SK-N-SH (cell line): Measurements from ENCODE around the gene TEX54.

ENCODE experiments used
- EP300 ChIP-seq, 2 experiments: IDR thresholded peaks; 2 replicates each; pipeline versions ENCODE4 v1.4.0 to v1.6.1; 2012; ENCODE audit warnings: borderline replicate concordance in 1 of 2, low read depth in 1 of 2, low read length in 1 of 2
- FOXM1 ChIP-seq: IDR thresholded peaks from 2 replicates; pipeline ENCODE4 v1.4.0; 2012; ENCODE audit warnings: low read depth, mild to moderate bottlenecking
- RFX5 ChIP-seq: IDR thresholded peaks from 2 replicates; pipeline ENCODE4 v1.6.1; 2012; ENCODE audit warnings: mild to moderate bottlenecking, improper control_type of control experiment, low read length
- SIN3A ChIP-seq: IDR thresholded peaks from 2 replicates; pipeline ENCODE4 v1.6.1; 2012; ENCODE audit warnings: low read depth, mild to moderate bottlenecking, low read length, moderate library complexity, borderline replicate concordance
- SMC3 ChIP-seq: IDR thresholded peaks from 2 replicates; pipeline ENCODE4 v1.6.1; 2012; ENCODE audit warnings: low read depth, low read length, improper control_type of control experiment
- TCF12 ChIP-seq: IDR thresholded peaks from 2 replicates; pipeline ENCODE4 v1.4.0; 2012
- TF ChIP-seq, protein P1 (sequence below): fragments of 200-600 bp; sonication (generic); IDR thresholded peaks from 2 replicates; pipeline ENCODE4 v1.6.1; 2017; ENCODE audit warnings: antibody characterized with exemption, mild to moderate bottlenecking, moderate library complexity
- TF ChIP-seq, protein P2 (sequence below): IDR thresholded peaks from 2 replicates; pipeline ENCODE4 v1.4.0; 2012; ENCODE audit warnings: low read depth
- TF ChIP-seq, protein P3 (sequence below): fragments of 150-350 bp; IDR thresholded peaks from 2 replicates; pipeline ENCODE4 v1.6.1; 2016; ENCODE audit warnings: mild to moderate bottlenecking, low read depth, low read length

DNA sequence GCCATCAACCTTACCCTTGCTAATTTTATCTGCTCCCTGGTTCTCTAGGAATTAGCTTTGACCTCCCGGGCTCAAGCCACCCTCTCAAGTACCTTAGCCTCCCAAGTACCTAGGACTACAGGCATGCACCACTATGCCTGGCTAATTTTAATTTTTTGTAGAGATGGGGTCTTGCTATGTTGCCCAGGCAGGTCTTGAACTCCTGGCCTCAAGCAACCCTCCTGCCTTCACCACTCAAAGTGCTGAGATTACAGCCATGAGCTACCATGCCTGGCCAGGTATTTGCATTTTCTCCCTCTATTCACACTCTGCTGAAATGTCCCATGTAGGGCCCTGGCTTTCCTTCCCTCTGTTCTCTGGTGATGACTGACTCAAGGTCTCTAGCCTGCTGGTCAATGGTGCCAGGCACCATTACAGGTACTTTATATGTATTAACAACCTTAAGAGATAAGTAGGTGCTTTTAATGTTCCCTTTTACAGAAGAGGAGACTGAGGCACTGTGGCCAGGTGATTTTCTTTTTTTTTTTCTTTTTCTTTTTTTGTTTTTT, 15.2 kb upstream of the TEX54 start:
- TF ChIP-seq, protein P1, sequence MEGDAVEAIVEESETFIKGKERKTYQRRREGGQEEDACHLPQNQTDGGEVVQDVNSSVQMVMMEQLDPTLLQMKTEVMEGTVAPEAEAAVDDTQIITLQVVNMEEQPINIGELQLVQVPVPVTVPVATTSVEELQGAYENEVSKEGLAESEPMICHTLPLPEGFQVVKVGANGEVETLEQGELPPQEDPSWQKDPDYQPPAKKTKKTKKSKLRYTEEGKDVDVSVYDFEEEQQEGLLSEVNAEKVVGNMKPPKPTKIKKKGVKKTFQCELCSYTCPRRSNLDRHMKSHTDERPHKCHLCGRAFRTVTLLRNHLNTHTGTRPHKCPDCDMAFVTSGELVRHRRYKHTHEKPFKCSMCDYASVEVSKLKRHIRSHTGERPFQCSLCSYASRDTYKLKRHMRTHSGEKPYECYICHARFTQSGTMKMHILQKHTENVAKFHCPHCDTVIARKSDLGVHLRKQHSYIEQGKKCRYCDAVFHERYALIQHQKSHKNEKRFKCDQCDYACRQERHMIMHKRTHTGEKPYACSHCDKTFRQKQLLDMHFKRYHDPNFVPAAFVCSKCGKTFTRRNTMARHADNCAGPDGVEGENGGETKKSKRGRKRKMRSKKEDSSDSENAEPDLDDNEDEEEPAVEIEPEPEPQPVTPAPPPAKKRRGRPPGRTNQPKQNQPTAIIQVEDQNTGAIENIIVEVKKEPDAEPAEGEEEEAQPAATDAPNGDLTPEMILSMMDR: no peak
- TF ChIP-seq TCF12 (no peak), RFX5 (no peak), SMC3 (no peak), SIN3A (no peak), FOXM1 (no peak), EP300 (IDR thresholded peaks at IDR 0.05; ENCODE audit: borderline replicate concordance in 1 of 2, low read depth in 1 of 2, low read length in 1 of 2) (no peak)
- TF ChIP-seq, protein P2, sequence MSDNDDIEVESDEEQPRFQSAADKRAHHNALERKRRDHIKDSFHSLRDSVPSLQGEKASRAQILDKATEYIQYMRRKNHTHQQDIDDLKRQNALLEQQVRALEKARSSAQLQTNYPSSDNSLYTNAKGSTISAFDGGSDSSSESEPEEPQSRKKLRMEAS: no peak
- TF ChIP-seq, protein P3, sequence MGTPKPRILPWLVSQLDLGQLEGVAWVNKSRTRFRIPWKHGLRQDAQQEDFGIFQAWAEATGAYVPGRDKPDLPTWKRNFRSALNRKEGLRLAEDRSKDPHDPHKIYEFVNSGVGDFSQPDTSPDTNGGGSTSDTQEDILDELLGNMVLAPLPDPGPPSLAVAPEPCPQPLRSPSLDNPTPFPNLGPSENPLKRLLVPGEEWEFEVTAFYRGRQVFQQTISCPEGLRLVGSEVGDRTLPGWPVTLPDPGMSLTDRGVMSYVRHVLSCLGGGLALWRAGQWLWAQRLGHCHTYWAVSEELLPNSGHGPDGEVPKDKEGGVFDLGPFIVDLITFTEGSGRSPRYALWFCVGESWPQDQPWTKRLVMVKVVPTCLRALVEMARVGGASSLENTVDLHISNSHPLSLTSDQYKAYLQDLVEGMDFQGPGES: no peak
